ENCODE data around the gene ARGLU1.
A peak's percentile ranks its signal among the peaks of the same experiment; 100 is the strongest.

Gene ARGLU1

GRCh38 chr13:106581225-106581624 lies 13.3 kb upstream of the ARGLU1 start:
- DNase-seq = no peak

DNA sequence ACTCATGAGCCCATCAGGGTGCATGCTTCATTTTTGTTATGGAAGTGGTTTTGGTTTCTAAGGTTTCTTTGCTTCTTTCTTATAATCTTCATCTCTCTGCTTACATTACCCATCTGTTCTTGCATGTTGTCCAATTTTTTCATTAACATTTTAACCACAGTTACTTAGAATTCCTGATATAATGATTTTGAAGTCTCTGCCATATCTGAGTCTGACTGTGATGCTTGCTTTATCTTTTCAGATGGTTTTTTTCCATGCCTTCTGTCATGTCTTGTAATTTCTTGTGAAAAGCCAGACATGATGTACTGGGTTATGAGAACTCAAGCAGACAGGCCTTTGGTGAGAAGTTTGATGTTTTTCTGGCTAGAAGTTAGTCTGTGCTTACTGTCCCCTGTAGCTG lies 8.0 kb upstream of the ARGLU1 start:
- no peak for DNase-seq

- DNase-seq = no peak
These were observed 5.9 kb upstream of the ARGLU1 start for GRCh38 chr13:106573868-106574267.

DNA sequence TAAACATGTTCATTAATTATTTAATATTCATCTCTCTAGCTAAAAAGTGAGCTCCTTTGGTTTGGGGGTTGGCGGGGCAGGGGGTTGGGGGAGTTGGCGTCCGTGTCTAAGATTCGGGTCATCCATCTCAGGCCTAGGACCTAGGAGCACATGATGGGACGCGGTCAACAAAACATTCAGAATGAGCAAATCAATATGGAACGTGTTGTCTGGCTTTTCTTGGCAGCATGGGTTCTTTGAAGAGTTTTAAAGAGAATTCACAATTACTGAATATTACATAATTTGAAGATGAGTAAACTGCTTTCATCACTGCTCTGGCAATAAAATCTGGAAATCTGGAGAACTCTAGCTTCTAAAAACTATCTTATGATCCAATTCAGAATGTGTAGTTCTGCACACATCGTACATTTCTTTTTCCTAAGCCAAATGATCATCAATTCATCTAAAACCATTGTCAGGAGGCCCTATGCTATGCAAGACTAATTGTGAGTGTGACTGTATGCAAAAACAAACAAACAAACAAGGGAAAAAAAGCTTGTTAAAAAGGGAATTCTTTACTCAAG lies 5.4 kb upstream of the ARGLU1 start:
- no peak for DNase-seq

GRCh38 chr13:106570299-106570852 lies 2.4 kb upstream of the ARGLU1 start:
- DNase-seq = no peak

DNA sequence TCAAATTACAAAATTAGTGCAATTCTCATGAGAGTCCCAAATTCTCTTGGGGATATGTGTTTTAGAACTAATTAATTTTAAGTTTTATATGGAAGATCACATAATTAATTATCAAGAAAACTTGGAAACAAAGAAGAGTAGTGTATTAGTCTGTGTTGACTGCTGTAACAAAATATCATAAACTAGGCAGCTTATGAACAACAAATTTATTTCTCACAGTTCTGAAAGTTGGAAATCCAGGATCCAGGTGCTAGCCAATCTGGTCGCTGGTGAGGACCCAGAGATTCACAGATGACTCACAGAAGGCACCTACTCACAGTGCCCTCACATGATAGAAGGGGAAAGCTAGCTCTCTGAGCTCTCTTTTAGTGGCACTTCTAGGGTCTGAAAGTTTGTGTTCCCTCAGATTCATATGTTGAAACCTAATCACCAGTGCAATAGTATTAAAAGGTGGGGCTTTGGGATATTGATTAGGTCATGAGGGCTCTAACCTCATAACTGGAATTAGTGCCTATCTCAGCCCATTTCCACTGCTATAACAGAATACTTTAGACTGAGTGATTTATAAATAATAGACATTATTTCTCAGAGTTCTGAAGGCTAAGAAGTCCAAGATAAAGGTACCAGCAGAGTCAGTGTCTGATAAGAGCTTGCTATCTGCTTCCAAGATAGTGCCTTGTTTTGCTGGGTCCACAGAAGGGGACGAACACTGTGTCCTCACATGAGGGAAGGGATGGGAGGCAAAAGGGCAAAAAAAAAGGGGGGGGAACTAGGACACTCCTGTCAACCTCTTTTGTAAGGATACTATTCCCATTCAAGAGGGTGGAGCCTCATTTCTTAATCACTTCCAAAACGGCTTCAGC lies 1.5 kb upstream of the ARGLU1 start:
- no peak for DNase-seq

- DNase-seq = no peak
These were observed 514 bp upstream of the ARGLU1 start for GRCh38 chr13:106568299-106569003.

GRCh38 chr13:106566641-106567473 lies 1.1 kb downstream of the ARGLU1 start:
- DNase-seq = peak; percentile 23

DNA sequence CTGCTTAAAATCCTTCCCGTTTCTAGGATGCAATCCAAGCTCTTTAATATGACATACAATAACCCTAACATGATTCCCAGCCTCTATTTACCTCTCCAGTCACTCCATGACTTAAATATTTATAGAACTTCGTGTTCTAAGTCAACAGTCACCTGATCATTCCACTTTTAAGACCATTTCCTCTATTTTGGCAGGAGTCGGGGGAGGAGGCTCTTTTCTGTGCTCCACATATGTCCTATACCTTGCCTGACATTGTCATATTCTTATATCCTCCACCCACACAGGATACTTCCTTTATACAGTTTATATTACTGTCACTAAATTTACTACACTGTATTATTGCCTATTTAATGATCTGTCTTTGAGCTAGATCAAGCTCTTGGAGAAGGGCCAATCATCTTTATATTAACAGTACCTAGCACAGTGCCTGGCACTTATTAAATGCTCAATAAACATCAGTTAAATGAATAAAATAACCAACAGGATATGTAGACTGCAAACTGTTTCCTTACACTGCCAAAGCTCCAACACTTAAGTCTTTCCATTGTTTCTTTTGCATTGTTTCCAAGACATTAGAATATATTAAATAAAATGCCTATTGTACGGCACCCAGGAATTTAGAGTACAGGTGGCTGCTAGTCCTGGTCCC lies 2.7 kb downstream of the ARGLU1 start:
- DNase-seq = no peak

GRCh38 chr13:106562301-106562700 lies 5.6 kb downstream of the ARGLU1 start:
- no peak for DNase-seq

GRCh38 chr13:106561551-106562170 lies 6.3 kb downstream of the ARGLU1 start:
- no peak for DNase-seq

- DNase-seq = no peak
These were observed 7.1 kb downstream of the ARGLU1 start for GRCh38 chr13:106560821-106561220.

DNA sequence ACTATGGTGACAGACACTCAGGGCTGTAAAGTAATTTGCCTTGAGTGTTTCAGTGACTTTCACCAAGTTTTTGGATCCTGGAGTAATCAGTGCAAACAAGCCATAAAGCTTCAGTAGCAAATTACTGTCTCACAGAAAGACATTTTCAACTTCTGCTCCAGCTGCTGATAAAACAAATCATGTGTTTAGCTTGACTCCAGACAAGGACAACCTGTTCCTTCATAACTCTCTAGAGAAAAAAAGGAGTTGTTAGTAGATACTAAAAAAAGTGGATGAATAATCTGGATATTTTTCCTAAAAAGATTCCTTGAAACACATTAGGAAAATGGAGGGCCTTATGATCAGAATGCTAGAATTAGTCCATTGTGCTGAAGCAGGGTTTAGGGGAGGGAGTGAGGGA lies 9.4 kb downstream of the ARGLU1 start:
- no peak for DNase-seq

DNA sequence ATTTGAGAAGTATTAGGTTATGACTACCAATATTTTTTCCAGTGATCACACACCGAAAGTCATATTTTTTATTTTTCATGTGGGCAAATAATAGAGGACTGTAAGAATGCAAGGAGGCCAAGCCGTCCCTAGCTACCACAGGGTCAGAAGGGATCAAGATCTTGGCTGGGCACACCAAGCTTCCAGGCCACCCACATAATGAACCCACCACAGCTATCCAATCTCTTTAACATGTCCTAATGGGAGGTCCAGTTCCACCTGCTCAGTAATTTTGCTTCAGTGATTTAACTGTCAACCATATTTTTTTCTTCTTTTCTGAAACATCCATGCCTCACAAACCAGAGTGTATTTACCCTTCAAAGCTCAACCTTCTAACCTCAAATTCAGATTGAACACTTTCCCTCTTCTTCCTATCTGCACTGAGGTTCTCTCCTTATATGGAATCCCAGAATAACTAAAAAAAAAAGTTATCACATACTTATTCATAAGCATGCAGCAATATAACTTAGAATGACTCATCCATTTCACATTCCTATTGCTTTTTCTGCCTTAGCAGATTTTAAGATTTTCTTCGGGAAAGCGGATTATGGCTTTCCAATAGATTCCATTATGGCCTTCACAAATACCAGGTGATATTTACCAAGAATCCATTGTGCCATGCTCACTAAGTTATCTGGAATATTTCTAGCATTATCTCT lies 12.2 kb downstream of the ARGLU1 start:
- no peak for DNase-seq

DNA sequence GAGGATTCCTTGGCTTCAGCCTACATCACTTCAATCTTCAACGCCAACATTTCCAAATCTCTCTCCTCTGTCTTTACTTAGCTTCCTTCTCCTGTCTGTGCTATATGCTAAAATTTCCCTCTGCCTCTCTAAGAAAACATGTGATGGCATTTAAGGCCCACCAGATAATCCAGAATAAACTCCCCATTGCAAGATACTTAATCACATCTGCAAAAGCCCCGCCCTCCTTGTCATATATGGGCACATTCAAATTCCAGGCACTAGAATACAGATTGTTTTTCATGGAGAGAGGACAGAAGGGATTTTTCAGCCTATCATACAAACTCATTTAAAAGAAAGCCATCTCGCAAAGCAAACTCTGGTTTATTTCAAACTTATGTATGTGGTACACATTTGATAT lies 16.2 kb downstream of the ARGLU1 start:
- no peak for DNase-seq

DNA sequence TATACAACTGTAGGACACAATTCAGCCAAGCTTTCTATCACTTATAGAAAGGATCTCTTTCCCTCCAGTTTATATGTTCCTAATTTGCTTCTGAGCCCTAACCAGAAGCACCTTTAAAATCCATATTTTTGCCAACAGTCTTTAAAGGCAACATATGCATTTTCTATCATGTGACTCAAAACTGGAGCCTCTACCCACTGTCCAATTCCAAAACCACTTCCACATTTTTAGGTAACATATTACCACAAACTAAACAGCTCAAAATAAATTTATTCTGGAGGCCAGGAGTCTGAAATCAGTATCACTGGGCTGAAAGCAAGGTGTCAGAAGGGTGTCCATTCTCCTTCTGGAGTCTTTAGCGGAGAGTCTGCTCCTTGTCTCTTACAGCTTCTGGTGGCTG lies 16.6 kb downstream of the ARGLU1 start:
- DNase-seq = no peak

DNA sequence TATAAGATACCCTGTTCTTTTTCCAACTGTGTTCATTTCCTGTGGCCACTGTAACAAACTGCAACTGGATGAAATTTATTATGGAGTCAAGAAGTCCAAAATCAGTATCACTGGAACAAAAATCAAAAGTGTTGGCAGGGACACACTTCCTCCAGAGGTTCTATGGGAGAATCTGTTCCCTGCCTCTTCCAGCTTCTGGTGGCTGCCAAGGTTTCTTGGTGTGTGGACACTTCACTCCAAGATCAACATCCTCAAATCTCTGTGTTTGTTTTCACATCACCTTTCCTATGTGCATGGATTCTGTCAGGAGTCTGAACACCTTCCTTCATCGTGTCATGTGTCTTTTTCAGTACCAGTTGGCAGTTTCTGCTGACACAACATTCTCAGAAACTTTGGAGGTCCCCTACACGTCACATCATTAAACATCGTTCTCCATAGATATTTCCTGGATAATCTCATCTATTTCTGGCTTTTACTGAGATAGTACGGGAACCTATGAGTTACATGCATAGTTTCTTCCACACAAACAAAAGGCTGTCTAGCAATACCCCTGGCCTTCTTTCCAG lies 17.3 kb downstream of the ARGLU1 start:
- no peak for DNase-seq

GRCh38 chr13:106548064-106548696 lies 19.8 kb downstream of the ARGLU1 start:
- DNase-seq = no peak

GRCh38 chr13:106541826-106542225 lies 26.1 kb downstream of the ARGLU1 start:
- no peak for DNase-seq

DNA sequence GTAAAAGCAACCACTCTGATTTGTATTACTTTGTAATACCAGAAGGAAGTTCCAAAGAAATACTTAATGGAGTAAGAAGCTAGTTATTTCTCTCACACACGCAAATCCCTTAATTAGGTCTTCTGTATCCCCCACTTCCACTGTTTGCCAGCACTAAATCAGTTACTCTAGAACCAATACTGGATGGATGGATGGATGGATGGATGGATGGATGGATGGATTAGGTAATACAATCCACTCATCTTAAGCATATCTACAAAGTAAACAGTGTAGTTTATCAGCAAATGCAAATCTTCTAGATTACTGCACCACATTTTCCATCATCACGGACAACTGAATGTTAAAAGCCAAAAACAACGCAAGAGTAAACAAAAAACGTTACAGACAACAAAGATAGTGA lies 27.3 kb downstream of the ARGLU1 start:
- no peak for DNase-seq
